Suprapubic skin (tissue), 4 donors: ENCODE results near the gene ABCC2. TPM values are rescaled to one million over a fixed set of nuclear protein-coding genes. Genes with fewer than 3 reads are reported as not detected.

Experiments used
- DNase-seq, 2 donors: peaks; one replicate each; pipeline ENCODE4 v3.0.0-alpha.2; 2019; ENCODE audit warnings: low spot score in 2 of 2
- H3K27ac ChIP-seq: fragments of 200-600 bp; sonication (generic); one replicate; pipeline ENCODE4 v1.5.1; 2019
- H3K27me3 ChIP-seq: fragments of 200-600 bp; sonication (generic); one replicate; pipeline ENCODE4 v1.5.1; 2019
- H3K36me3 ChIP-seq: fragments of 200-600 bp; sonication (generic); one replicate; pipeline ENCODE4 v1.5.1; 2019
- H3K4me1 ChIP-seq: fragments of 200-600 bp; sonication (generic); one replicate; pipeline ENCODE4 v1.5.1; 2019
- H3K4me3 ChIP-seq: fragments of 200-600 bp; sonication (generic); one replicate; pipeline ENCODE4 v1.5.1; 2019; ENCODE audit warnings: mild to moderate bottlenecking
- H3K9me3 ChIP-seq: fragments of 200-600 bp; sonication (generic); one replicate; pipeline ENCODE4 v1.5.1; 2019
- EP300 ChIP-seq: sonication (generic); formaldehyde crosslinking; IDR thresholded peaks from one replicate; pipeline ENCODE4 v1.6.1; 2017; ENCODE audit warnings: antibody characterized with exemption
- POLR2A ChIP-seq, 2 donors: fragments of 450-650 bp; IDR thresholded peaks; one replicate each; pipeline ENCODE4 v1.6.1; 2017; ENCODE audit warnings: antibody characterized with exemption in 2 of 2, mild to moderate bottlenecking in 2 of 2, moderate library complexity in 2 of 2
- POLR2AphosphoS5 ChIP-seq, 3 donors: sonication (generic); formaldehyde crosslinking; IDR thresholded peaks; one replicate each; pipeline ENCODE4 v1.6.1; 2017; ENCODE audit warnings: antibody characterized with exemption in 3 of 3
- WGBS: methylation state at CpG from one replicate; pipeline ENCODE4 v1.1.5; 2018; 5-methylcytosine and 5-hydroxymethylcytosine counted together
- total RNA-seq, 4 donors: library from RNA; depleted of rRNA; stranded (reverse); fragments of >200 nt; gene quantifications; one replicate each; pipeline ENCODE4 v1.1.0, GENCODE V29; 2016
- TF ChIP-seq, protein P1 (sequence below), 2 donors: fragments of 200-600 bp in 1 of 2; fragments of 450-650 bp in 1 of 2; sonication (generic) in 1 of 2; IDR thresholded peaks; one replicate each; pipeline ENCODE4 v1.5.1; 2016 to 2019; ENCODE audit warnings: antibody characterized with exemption in 2 of 2, mild to moderate bottlenecking in 1 of 2, moderate library complexity in 1 of 2

The ABCC2 gene
- total RNA-seq, 4 donors from 2014 or later: 1.4 to 4.4 (median 2.7) TPM

- Histone ChIP-seq H3K27me3 (no peaks in the 10 kb centered on the region), H3K36me3 (no peaks in the 10 kb centered on the region), H3K27ac (no peak overlapping the region), H3K4me3 (no peak overlapping the region), H3K9me3 (no peaks in the 10 kb centered on the region), H3K4me1 (peaks cover 3% of the 10 kb centered on the region)
- TF ChIP-seq EP300: no peak
- TF ChIP-seq, protein P1, sequence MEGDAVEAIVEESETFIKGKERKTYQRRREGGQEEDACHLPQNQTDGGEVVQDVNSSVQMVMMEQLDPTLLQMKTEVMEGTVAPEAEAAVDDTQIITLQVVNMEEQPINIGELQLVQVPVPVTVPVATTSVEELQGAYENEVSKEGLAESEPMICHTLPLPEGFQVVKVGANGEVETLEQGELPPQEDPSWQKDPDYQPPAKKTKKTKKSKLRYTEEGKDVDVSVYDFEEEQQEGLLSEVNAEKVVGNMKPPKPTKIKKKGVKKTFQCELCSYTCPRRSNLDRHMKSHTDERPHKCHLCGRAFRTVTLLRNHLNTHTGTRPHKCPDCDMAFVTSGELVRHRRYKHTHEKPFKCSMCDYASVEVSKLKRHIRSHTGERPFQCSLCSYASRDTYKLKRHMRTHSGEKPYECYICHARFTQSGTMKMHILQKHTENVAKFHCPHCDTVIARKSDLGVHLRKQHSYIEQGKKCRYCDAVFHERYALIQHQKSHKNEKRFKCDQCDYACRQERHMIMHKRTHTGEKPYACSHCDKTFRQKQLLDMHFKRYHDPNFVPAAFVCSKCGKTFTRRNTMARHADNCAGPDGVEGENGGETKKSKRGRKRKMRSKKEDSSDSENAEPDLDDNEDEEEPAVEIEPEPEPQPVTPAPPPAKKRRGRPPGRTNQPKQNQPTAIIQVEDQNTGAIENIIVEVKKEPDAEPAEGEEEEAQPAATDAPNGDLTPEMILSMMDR (IDR thresholded peaks at IDR 0.05): no peak
- no peak for TF ChIP-seq POLR2AphosphoS5 (IDR thresholded peaks at IDR 0.05)
- TF ChIP-seq POLR2A (IDR thresholded peaks at IDR 0.05): no peak
- 71% methylated on average over 4 of the region's 8 CpGs for WGBS
- no peak for DNase-seq
Measured at GRCh38 chr10:99814143-99814542, 31.7 kb downstream of the ABCC2 start.

DNA sequence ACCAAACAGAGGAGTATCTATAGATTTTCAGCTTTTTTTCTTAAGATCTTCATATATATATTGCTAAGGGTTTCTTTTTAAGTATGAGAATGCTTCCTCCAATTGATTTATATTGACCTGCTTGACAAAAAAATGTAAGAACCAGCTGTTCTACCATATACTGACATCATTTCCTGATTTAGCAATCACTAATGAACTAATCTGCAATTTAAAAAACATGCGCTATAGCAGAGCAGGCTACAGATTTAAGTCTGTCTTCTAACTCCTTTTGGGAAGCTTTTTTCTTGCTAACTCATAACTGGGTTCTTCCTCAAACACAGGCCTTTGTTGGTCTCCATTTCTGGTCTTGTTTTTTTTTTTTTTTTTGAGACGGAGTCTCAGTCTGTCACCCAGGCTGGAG, 33.2 kb downstream of the ABCC2 start:
- Histone ChIP-seq H3K36me3 (no peaks in the 10 kb centered on the region), H3K4me1 (no peaks in the 10 kb centered on the region), H3K9me3 (no peaks in the 10 kb centered on the region), H3K27ac (no peak overlapping the region), H3K4me3 (no peak overlapping the region), H3K27me3 (no peaks in the 10 kb centered on the region)
- TF ChIP-seq, protein P1 (IDR thresholded peaks at IDR 0.05): no peak
- no peak for TF ChIP-seq POLR2A (IDR thresholded peaks at IDR 0.05)
- no peak for TF ChIP-seq EP300
- TF ChIP-seq POLR2AphosphoS5 (IDR thresholded peaks at IDR 0.05): no peak
- DNase-seq: no peak
- WGBS: 91% methylated on average over 2 of the region's 2 CpGs

- Histone ChIP-seq H3K4me1 (no peaks in the 10 kb centered on the region), H3K4me3 (no peak overlapping the region), H3K27ac (no peak overlapping the region), H3K36me3 (no peaks in the 10 kb centered on the region), H3K27me3 (no peaks in the 10 kb centered on the region), H3K9me3 (no peaks in the 10 kb centered on the region)
- DNase-seq: no peak
- TF ChIP-seq POLR2A (IDR thresholded peaks at IDR 0.05): no peak
- TF ChIP-seq, protein P1 (IDR thresholded peaks at IDR 0.05): no peak
- no peak for TF ChIP-seq POLR2AphosphoS5 (IDR thresholded peaks at IDR 0.05)
- TF ChIP-seq EP300: no peak
- 85% methylated on average over 2 of the region's 3 CpGs for WGBS
Measured at GRCh38 chr10:99827936-99828335, 45.5 kb downstream of the ABCC2 start.

DNA sequence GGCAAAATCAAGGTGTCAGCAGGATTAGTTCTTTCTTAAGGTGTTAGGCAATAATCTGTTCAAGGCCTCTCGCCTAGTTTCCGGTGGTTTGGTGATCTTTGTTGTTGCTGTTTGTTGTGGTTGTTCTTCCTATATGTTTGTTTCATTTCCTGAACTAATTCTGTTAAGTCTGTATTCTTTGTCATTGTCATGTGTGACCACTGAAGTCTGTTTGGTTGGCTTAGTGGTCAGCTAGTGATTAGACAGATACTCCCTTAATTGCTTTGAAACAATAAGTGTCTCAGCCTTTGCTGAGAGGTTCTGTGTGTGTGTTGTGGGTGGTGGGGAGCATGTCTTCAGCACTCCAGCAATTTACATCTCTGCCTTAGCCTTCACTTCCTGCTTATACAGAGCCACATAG, 46.0 kb downstream of the ABCC2 start:
- Histone ChIP-seq H3K27ac (no peak overlapping the region), H3K36me3 (no peaks in the 10 kb centered on the region), H3K4me3 (no peak overlapping the region), H3K9me3 (no peaks in the 10 kb centered on the region), H3K27me3 (no peaks in the 10 kb centered on the region), H3K4me1 (no peaks in the 10 kb centered on the region)
- no peak for DNase-seq
- TF ChIP-seq POLR2AphosphoS5 (IDR thresholded peaks at IDR 0.05) (no peak), EP300 (no peak), POLR2A (IDR thresholded peaks at IDR 0.05) (no peak)
- TF ChIP-seq, protein P1 (IDR thresholded peaks at IDR 0.05): no peak
- WGBS: 94% methylated on average over 2 of the region's 2 CpGs

DNA sequence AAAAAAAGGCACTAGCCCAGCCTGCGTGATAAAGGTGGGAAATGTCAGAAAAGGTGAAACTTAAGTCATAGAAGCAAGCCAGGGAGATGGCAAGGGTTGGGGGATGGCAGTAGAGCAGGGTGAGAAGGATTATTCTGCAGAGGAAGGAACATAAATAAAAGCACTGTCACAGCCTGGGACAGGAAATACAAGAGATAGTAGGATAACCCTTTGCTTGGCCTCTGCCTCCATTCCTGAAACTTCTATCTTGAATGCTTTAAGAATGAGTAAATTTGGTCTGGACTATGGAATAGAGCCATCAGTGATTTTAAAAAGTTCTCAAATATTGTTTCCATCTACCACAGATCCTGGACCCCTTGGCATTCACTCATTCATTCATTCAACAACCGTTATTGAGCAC, 50.0 kb downstream of the ABCC2 start:
- no peak overlapping the region for H3K27ac ChIP-seq
- 83% methylated on average over 2 of the region's 2 CpGs for WGBS
- H3K9me3 ChIP-seq: no peaks in the 10 kb centered on the region
- DNase-seq: no peak
- H3K36me3 ChIP-seq: no peaks in the 10 kb centered on the region
- H3K27me3 ChIP-seq: no peaks in the 10 kb centered on the region
- no peaks in the 10 kb centered on the region for H3K4me1 ChIP-seq
- no peak overlapping the region for H3K4me3 ChIP-seq
- TF ChIP-seq EP300 (no peak), POLR2AphosphoS5 (IDR thresholded peaks at IDR 0.05) (no peak), POLR2A (IDR thresholded peaks at IDR 0.05) (no peak)
- TF ChIP-seq, protein P1 (IDR thresholded peaks at IDR 0.05): no peak
